ENCODE data around the gene MAGOH. TPM values are rescaled to one million over a fixed set of nuclear protein-coding genes. Genes with fewer than 3 reads are reported as not detected.

The MAGOH gene
- total and polyA plus RNA-seq, 2 of the 13 experiments (the other 11 are each of a cell fraction or from before 2014, with no cell fraction given): 24.1 to 87.0 TPM

DNA sequence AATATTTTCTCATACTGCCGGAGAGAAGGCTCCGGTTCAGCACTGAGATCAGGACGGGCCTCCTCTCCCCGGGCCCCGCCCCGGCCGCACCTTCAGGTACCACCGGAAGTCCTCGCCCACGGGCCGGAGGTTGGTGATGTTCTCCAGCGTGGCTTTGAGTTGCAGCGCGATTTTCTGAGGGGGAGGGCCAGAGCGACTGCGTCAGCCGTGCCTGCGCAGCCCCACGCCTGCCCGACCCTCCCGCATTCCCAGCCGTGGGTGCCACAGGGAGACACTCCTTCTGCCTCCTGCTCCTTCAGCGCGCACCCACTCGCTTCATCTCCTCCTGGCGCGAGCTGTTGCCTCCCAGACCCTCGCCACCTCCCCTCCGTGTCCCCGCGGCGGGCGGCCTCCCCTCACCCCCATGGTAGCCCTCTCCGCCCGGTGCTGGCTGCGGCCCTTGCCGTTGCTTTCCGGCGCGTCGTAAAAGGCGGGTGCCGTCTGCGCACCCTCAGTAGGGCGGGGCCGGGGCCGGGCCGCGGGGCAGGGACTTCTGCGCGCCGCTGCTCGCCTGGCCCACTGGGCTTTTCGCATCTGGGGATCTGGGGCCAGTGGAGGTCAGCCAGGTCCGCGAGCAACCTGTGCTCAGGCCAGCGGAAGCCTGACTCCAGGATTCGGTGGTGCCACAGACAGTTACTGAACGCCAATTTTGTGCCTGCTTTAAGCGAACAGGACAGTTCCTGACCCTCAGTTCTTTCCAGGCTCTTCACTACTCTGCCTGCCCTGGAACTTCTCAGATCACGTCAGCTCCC is 18.0 kb downstream of the MAGOH start, which contains the start of gene CZIB (continued):
- TF ChIP-seq ZNF253 (CRISPR knock-in tag; IDR thresholded peaks at IDR 0.05; ENCODE audit: borderline replicate concordance): no peak
- TF ChIP-seq ZNF513 (CRISPR knock-in tag; conservative IDR thresholded peaks at IDR 0.05): peak; percentile 86; the same call in 1 of the 2 replicates
- peak; percentile 87 for TF ChIP-seq ZBTB39 (CRISPR knock-in tag; IDR thresholded peaks at IDR 0.05)

DNA sequence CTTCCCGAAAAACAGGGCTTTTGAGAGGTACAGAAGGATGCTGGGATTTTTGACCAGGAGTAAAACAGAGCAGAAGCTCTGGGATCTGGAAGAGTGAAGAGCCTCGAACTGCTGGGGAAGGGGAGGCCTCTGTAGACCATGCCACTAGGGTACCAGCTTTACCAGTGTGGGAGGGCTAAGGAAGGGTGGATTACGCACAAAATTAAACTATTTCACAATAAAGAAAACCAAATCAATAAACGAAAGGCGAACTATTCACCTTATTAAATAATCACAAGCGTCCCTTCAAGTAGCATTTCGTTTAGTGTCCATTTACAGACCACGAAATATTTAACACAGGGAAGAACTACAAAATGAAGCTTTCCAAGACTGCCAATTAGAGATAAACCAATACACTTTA is 18.6 kb downstream of the MAGOH start:
- intact Hi-C loops (cut with micrococcal nuclease; ENCODE audit: unreplicated experiment): loop anchor here (1.0 to 2.0 kb wide), 2 partner anchors 19 to 23 kb away; partner anchors contain the start of genes CPT2 and MAGOH
- Histone ChIP-seq H3K4me3 (replicated peaks in 1 of 3; ENCODE audit: insufficient read depth in 1 of 3, low read depth in 2 of 3, low read length in 3 of 3) (peak overlapping the region; percentile 86 to 96 (median 95)), H3K36me3 (replicated peaks in 1 of 2; ENCODE audit: control insufficient read depth in 1 of 2, insufficient read depth in 2 of 2, low read length in 2 of 2) (peaks cover 5 to 15% of the 10 kb centered on the region in 2 experiments; a peak in 4 of 5 replicates), H3K27ac (ENCODE audit: extremely low read length, insufficient read depth, low read length) (peak overlapping the region; percentile 90), H3K79me2 (ENCODE audit: insufficient read depth, low read length) (peaks cover 9% of the 10 kb centered on the region), H3K9ac (ENCODE audit: insufficient read depth, low read depth, low read length) (peak overlapping the region; percentile 93), H3K27me3 (ENCODE audit: control insufficient read depth in 1 of 2, insufficient read depth in 2 of 2, low read length in 2 of 2) (no peaks in the 10 kb centered on the region), H2AFZ (ENCODE audit: low read length) (no peak overlapping the region), H3K9me3 (ENCODE audit: low read length) (no peaks in the 10 kb centered on the region), H3K4me1 (ENCODE audit: insufficient read depth, low read length) (peaks cover 25% of the 10 kb centered on the region), H4K20me1 (ENCODE audit: insufficient read depth, low read length) (no peaks in the 10 kb centered on the region), H3K4me2 (ENCODE audit: low read depth, low read length) (peak overlapping the region; percentile 92)
- ChIA-PET POLR2A (interaction anchor here (0.6 to 1.6 kb wide), 3 partner anchors 24 to 260 kb away, joined by 3 to 5 read pairs (median 3); no protein-coding TSS in a partner anchor), CTCF (ENCODE audit: low intra/inter-chr PET ratio, low total read pairs) (no interaction called here)
- WGBS (ENCODE audit: low lambda C conversion rate): 4% methylated on average over 8 of the region's 8 CpGs
- TF ChIP-seq DBP (CRISPR knock-in tag; IDR thresholded peaks at IDR 0.05; ENCODE audit: not compliant biosample characterization): no peak
- TF ChIP-seq ZNF879 (CRISPR knock-in tag; IDR thresholded peaks at IDR 0.05): 0 out of 2 replicates have a peak, but pooled peaks have one; percentile 2
- TF ChIP-seq RCOR2 (CRISPR knock-in tag; IDR thresholded peaks at IDR 0.05): no peak
- peak; percentile 42; the same call in 1 of the 2 replicates for TF ChIP-seq CEBPB (IDR thresholded peaks at IDR 0.05; ENCODE audit: borderline replicate concordance, low read depth, low read length)
- TF ChIP-seq ZNF496 (CRISPR knock-in tag; IDR thresholded peaks at IDR 0.05; ENCODE audit: insufficient replicate concordance): no peak
- TF ChIP-seq DNMT1 (CRISPR knock-in tag; IDR thresholded peaks at IDR 0.05): no peak
- TF ChIP-seq, protein P1, sequence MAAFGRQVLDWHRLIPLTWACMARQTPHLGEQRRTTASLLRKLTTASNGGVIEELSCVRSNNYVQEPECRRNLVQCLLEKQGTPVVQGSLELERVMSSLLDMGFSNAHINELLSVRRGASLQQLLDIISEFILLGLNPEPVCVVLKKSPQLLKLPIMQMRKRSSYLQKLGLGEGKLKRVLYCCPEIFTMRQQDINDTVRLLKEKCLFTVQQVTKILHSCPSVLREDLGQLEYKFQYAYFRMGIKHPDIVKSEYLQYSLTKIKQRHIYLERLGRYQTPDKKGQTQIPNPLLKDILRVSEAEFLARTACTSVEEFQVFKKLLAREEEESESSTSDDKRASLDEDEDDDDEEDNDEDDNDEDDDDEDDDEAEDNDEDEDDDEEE (CRISPR knock-in tag; IDR thresholded peaks at IDR 0.05): no peak
- in situ Hi-C loops (cut with HindIII; ENCODE audit: extremely low pct_ligation_motif_present, low pct_unique_long_range_greater_than_20kb): no loop called here
- TSS peak; percentile 72 for BruUV-seq (replicated peaks)
- ATAC-seq (peak; percentile 14; the same call in 1 of the 3 replicates), DNase-seq (ENCODE audit: low spot score) (no peak), FAIRE-seq (no peak)

Data from HepG2 (cell line).